ENCODE results near the gene ASRGL1.
"Not testable (repeated sequence)": the region's sequence is repeated elsewhere in the genome, so short reads cannot be mapped to it uniquely, and the experiment has no call there.

The ASRGL1 gene

GRCh38 chr11:62337303-62338181 lies at the start of gene ASRGL1:
Gene ASRGL1 (plus strand): TSS chr11:62337448. CDS start chr11:62337978, 530 bp downstream.
- in situ Hi-C loops (cut with MboI; ENCODE audit: low sequenced_read_pairs): no loop called here

DNA sequence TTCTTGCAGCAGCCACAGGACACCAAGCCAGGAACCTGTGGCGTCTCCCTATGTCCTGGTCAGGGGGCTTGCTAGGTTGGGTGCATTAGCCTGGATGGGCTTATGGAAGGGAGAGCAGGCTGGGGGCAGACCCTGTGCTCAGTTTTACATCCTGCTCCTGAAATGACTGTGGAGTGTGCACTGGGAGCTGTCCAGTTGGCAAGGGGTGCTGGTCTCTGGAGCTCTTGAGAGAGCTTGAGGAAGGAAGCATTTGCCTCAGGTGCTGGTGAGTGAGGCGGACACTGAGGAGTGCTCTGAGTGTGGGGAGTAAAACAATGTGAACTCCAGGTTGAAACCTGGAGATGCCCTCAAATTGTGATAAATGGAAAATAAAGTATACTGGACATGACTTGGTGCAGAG lies 41.7 kb upstream of the ASRGL1 start:
- in situ Hi-C loops (cut with MboI; ENCODE audit: low sequenced_read_pairs): no loop called here

DNA sequence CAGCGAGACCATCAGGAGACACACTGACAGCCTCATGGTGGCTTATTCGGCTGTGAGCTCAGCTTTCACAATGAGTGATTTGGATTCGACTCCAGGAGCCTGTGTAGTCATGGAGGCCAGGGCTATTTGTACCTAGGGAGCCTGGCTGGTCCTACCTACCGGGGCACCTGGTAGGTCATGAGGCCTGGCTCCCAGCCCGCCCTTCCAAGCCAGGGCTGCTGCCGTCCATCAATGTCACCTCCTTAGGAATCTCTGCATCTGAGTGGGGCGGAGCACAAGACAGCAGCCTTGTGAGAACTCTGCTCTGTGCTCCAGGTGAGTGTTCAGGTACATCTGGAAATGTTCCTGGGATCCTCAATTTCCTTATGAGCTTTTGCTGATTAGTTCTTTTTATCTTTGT lies 38.3 kb upstream of the ASRGL1 start, which contains the start of gene SCGB1D4:
Gene SCGB1D4, minus strand, starts transcription at position 101 of the 400 bp plus-strand sequence. Its CDS starts 65 bp downstream, at position 36.
- in situ Hi-C loops (cut with MboI; ENCODE audit: low sequenced_read_pairs): no loop called here

DNA sequence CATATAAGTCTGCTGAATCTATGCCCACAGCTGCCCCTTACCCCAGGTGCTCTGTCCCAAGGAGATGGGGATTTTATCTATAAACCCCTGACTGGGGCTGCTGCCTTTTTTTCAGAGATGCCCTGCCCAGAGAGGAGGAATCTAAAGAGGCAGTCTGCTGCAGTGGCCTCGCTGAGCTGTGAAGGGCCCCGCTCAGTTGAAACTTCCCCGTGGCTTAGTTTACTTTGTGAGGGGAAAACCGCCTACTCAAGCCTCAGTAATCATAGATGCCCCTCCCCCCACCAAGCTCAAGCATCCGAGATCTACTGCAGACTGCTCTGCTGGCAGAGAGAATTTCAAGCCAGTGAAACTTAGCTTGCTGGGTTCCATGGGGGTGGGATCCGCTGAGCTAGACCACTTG lies 31.0 kb upstream of the ASRGL1 start:
- in situ Hi-C loops (cut with MboI; ENCODE audit: low sequenced_read_pairs): no loop called here

DNA sequence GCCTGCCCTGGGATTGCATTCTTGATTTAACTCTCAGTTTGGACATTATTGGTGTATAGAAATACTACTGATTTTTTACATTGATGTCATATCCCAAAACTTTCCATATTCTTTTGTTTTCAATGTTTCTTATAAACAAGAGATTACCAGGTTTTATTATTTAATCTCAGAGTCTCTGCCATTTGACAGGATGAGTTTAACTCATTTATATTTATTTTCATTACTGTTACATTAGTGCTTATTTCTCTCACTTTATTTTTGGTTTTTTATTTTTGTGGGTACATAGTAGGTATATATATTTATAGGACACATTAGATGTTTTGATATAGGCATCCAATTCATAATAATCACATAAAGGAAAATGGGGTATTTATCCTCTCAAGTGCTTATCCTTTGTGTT lies 29.3 kb upstream of the ASRGL1 start:
- in situ Hi-C loops (cut with MboI; ENCODE audit: low sequenced_read_pairs): no loop called here

DNA sequence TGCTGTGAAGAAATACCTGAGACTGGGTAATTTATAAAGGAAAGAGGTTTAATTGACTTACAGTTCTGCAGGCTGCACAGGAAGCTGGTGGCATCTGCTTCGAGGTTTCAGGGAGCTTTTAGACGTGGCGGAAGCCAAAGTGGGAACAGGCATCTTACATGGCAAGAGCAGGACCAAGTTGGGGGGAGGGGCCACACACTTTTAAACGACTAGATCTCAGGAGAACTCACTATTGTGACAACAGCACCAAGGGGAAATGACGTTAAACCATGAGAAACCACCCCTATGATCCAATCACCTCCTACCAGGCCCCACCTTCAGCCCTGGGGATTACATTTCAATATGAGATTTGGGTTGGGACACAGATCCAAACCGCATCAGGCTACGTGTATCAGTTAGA lies 27.3 kb upstream of the ASRGL1 start:
- in situ Hi-C loops (cut with MboI; ENCODE audit: low sequenced_read_pairs): no loop called here

DNA sequence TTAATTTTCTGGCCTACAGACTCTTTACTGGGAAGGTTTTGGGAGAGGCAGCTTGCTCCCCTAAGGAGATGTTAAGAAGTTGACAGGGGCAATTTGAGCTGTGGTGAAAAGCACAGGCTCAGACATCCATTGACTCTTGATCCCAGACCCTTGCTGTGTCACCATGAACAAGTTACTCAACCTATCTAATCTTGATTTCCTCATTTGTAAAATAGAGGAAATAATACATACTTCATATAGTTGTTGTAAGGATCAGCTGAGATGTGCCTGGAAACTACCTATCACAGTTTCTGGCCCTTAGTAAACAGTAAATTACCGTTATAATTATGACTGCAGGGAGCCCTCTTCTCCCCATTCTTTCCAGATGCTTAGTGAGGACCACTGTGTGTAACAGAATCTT lies 21.8 kb upstream of the ASRGL1 start:
- in situ Hi-C loops (cut with MboI; ENCODE audit: low sequenced_read_pairs): no loop called here

- in situ Hi-C loops (cut with MboI; ENCODE audit: low sequenced_read_pairs): no loop called here
These were observed 14.7 kb upstream of the ASRGL1 start for GRCh38 chr11:62322524-62322923.

- in situ Hi-C loops (cut with MboI; ENCODE audit: low sequenced_read_pairs): no loop called here
These were observed 12.3 kb upstream of the ASRGL1 start for GRCh38 chr11:62324731-62325556.

- in situ Hi-C loops (cut with MboI; ENCODE audit: low sequenced_read_pairs): not testable (repeated sequence)
These were observed 11.5 kb upstream of the ASRGL1 start for GRCh38 chr11:62325781-62326180.

GRCh38 chr11:62326719-62327118 lies 10.5 kb upstream of the ASRGL1 start:
- in situ Hi-C loops (cut with MboI; ENCODE audit: low sequenced_read_pairs): not testable (repeated sequence)

DNA sequence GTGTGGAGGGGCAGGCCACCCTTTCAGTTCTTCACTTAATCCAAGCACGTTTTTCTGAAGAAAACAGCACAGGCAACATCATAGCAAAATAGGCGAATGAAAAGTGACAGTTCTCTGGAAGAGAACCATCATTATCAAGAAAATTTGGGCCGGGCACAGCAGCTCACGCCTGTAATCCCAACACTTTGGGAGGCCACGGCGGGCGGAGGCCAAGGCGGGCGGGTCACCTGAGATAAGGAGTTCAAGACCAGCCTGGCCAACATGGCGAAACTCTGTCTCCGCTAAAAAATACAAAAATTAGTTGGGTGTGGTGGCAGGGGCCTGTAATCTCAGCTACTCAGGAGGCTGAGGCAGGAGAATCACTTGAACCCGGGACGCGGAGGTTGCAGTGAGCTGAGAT lies 9.7 kb upstream of the ASRGL1 start:
- in situ Hi-C loops (cut with MboI; ENCODE audit: low sequenced_read_pairs): not testable (repeated sequence)

DNA sequence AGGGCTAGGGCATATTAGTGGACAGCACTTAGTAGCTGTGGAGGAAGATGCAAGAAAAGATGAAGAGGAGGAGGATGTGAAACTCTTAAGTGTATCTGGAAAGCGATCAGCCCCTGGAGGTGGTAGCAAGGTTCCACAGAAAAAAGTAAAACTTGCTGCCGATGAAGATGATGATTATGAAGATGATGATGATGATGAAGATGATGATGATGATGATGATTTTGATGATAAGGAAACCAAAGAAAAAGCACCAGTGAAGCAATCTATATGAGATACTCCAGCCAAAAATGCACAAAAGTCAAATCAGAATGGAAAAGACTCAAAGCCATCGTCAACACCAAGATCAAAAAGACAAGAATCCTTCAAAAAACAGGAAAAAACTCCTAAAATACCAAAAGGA lies 6.0 kb upstream of the ASRGL1 start:
- in situ Hi-C loops (cut with MboI; ENCODE audit: low sequenced_read_pairs): not testable (repeated sequence)

- in situ Hi-C loops (cut with MboI; ENCODE audit: low sequenced_read_pairs): no loop called here
These were observed 3.5 kb upstream of the ASRGL1 start for GRCh38 chr11:62333768-62334167.

DNA sequence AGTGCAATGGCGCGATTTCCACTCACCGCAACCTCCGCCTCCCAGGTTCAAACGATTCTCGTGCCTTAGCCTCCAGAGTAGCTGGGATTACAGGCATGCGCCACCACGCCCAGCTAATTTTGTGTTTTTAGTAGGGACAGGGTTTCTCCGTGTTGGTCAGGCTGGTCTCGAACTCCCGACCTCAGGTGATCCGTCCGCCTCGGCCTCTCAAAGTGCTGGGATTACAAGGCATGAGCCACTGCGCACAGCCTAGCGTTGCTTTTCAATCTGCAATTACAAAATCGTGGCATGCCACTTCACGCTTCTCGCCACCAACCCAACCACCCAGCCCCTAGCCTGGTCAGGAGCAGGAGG lies 322 bp upstream of the ASRGL1 start:
- in situ Hi-C loops (cut with MboI; ENCODE audit: low sequenced_read_pairs): not testable (repeated sequence)

GRCh38 chr11:62338218-62338617 lies 970 bp downstream of the ASRGL1 start:
- in situ Hi-C loops (cut with MboI; ENCODE audit: low sequenced_read_pairs): no loop called here

DNA sequence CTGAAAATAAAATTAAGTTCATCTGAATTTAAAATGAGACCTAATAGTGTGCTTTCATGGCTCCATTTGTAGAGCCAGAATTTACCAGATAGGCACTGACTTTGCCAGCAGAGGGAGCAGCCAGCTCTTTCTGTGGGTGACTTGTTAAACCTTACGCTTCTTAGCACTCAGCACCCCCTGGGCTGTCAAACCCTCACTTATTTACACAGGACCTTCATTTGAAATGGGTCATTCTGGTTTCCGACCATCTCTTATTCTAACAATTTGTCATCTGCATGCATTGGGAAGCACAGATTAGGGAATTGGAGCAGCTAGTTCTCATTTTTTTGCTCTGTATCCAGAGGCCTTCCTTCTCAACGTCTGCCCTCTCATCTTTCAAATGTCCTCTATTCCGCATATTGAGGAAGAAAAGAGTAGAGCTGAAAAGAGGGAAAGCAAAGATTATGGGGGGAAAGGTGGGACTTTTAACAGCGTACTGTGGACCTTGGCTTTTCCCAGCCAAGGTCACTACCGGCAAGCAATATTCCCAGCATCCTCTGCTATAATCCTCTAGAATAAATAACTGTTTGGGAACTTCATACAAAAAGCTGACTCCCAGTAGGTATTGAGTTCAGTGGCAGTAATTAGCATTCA lies 3.1 kb downstream of the ASRGL1 start:
- in situ Hi-C loops (cut with MboI; ENCODE audit: low sequenced_read_pairs): no loop called here

DNA sequence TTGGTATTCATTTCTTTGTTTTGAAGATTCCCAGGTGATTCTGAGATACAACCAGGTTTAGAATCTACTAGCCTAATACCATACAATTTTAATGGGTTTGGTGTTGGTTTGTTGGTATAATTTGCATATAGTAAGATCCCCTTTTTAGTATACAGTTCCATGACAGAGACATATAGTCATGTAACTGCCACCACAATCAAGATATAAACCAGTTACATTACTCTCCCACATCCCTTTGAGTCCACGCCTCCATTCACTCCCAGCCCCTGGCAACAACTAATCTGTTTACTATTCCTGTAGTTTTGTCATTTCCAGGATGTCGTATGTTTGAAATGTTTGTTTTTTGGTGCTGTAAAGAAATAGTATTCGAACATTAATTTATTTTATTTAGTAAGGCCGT lies 4.3 kb downstream of the ASRGL1 start:
- in situ Hi-C loops (cut with MboI; ENCODE audit: low sequenced_read_pairs): no loop called here

DNA sequence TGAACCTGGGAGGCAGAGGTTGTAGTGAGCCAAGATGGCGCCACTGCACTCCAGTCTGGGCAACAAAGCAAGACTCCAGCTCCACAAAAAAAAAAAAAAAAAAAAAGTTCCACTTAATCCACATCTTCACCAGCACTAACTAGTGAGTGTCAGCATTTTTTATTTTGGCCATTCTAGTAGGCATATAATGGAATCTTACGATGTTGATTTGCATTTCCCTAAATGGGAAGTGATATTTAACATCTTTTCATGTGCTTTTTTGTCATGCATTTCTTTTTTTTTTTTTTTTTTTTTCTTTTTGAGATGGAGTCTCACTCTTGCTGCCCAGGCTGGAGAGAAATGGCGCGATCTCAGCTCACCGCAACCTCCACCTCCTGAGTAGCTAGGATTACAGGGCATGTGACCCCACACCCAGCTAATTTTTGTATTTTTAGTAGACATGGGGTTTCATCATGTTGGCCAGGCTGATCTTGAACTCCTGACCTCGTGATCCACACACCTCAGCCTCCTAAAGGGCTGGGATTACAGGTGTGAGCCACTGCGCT lies 6.5 kb downstream of the ASRGL1 start:
- in situ Hi-C loops (cut with MboI; ENCODE audit: low sequenced_read_pairs): not testable (repeated sequence)

- in situ Hi-C loops (cut with MboI; ENCODE audit: low sequenced_read_pairs): no loop called here
These were observed 7.0 kb downstream of the ASRGL1 start for GRCh38 chr11:62344210-62344609.

DNA sequence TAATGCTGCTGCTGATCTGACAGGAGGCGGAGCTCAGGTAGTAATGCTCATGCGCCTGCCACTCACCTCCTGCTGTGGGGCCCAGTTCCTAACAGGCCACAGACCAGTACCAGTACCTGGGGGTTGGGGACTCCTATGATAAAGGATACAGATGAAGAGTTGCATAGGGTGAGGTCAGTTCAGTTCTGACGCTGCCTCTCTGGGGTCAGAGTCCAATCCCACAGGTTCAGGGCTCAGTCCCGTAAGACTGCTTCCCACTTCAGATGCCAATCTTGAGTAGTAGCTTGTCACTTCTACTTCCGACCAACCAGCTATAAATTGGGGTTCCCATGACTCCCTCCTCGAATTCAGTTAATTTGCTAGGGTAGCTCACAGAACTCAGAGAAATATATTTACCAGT lies 8.6 kb downstream of the ASRGL1 start:
- in situ Hi-C loops (cut with MboI; ENCODE audit: low sequenced_read_pairs): no loop called here
